Measurements from ENCODE around the gene IVD. TPM values are rescaled to one million over a fixed set of nuclear protein-coding genes. Genes with fewer than 3 reads are reported as not detected.

Gene IVD
- total and polyA plus RNA-seq, 10 donors = 25.1 to 93.9 (median 59.6) TPM

- H3K36me3 ChIP-seq = peaks cover 0 to 5% (median 0%) of the 10 kb centered on the region in 6 donors
- H3K9me3 ChIP-seq = no peaks in the 10 kb centered on the region
- no peaks in the 10 kb centered on the region for H3K27me3 ChIP-seq (replicated peaks in 1 of 7)
- H3K4me3 ChIP-seq = peak overlapping the region in 4 of 8 donors; percentile 47 to 76 (median 52)
- DNase-seq = peak; percentile 78
- intact Hi-C loops (cut with DNase I; ENCODE audit: low total_unique reads) = loop anchor here (10.0 kb wide), 1 partner anchor 48 kb away; no protein-coding TSS in a partner anchor
- H3K27ac ChIP-seq = peak overlapping the region in 5 of 8 donors; percentile 75 to 87 (median 80)
- WGBS, 5 donors = 92 to 96% (median 95%) methylated on average over 12 to 14 of the region's 14 CpGs
- no peak for TF ChIP-seq POLR2AphosphoS5 (IDR thresholded peaks at IDR 0.05)
- TF ChIP-seq POLR2A (IDR thresholded peaks at IDR 0.05) = no peak
- TF ChIP-seq CTCF (IDR thresholded peaks at IDR 0.05 in 8 of 11, conservative IDR thresholded peaks at IDR 0.05 in 3 of 11) = no peak
- peaks cover 10 to 33% (median 21%) of the 10 kb centered on the region in 6 donors for H3K4me1 ChIP-seq
Observed at GRCh38 chr15:40366457-40367370, 38.9 kb upstream of the IVD start.

DNA sequence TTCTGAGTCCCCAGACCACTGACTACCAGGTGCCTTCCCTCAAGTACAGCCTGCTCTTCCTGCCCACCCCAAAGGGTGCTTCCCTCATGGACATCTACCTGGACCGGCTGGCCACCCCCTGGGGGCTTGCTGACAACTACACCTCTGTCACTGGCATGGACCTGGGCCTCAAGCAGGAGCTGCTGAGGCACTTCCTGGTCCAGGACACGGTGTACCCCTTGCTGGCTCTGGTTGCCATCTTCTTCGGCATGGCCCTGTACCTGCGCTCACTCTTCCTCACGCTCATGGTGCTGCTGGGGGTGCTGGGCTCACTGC is 38.3 kb upstream of the IVD start:
- Histone ChIP-seq H3K4me3 (peak overlapping the region in 7 of 8 donors; percentile 40 to 76 (median 51)), H3K36me3 (peaks cover 0 to 5% (median 0%) of the 10 kb centered on the region in 6 donors), H3K4me1 (peaks cover 10 to 38% (median 24%) of the 10 kb centered on the region in 6 donors), H3K27ac (peak overlapping the region in 7 of 8 donors; percentile 58 to 87 (median 75)), H3K9me3 (no peaks in the 10 kb centered on the region), H3K27me3 (replicated peaks in 1 of 7) (no peaks in the 10 kb centered on the region)
- 59 to 70% (median 61%) methylated on average over 5 of the region's 5 CpGs for WGBS, 5 donors
- no peak for DNase-seq
- intact Hi-C loops (cut with DNase I; ENCODE audit: low total_unique reads) = loop anchor here (10.0 kb wide), 1 partner anchor 47 kb away; no protein-coding TSS in a partner anchor
- no peak for TF ChIP-seq POLR2A (IDR thresholded peaks at IDR 0.05)
- no peak for TF ChIP-seq CTCF (IDR thresholded peaks at IDR 0.05 in 8 of 11, conservative IDR thresholded peaks at IDR 0.05 in 3 of 11)
- TF ChIP-seq POLR2AphosphoS5 (IDR thresholded peaks at IDR 0.05) = no peak

GRCh38 chr15:40367686-40368611 is 37.6 kb upstream of the IVD start:
- no peaks in the 10 kb centered on the region for H3K36me3 ChIP-seq
- intact Hi-C loops (cut with DNase I; ENCODE audit: low total_unique reads) = loop anchor here (10.0 kb wide), 1 partner anchor 47 kb away; no protein-coding TSS in a partner anchor
- H3K9me3 ChIP-seq = no peaks in the 10 kb centered on the region
- H3K27ac ChIP-seq = peak overlapping the region in 7 of 8 donors; percentile 58 to 87 (median 75)
- DNase-seq = peak; percentile 98
- H3K4me1 ChIP-seq = peaks cover 12 to 44% (median 27%) of the 10 kb centered on the region in 6 donors
- H3K4me3 ChIP-seq = peak overlapping the region; percentile 4 to 76 (median 49)
- no peaks in the 10 kb centered on the region for H3K27me3 ChIP-seq (replicated peaks in 1 of 7)
- 9 to 32% (median 10%) methylated on average over 9 to 91 of the region's 91 CpGs for WGBS, 5 donors
- peak; percentile 63 to 85 (median 74) for TF ChIP-seq POLR2AphosphoS5 (IDR thresholded peaks at IDR 0.05)
- no peak for TF ChIP-seq POLR2A (IDR thresholded peaks at IDR 0.05)
- peak; percentile 75 to 98 (median 94) for TF ChIP-seq CTCF (IDR thresholded peaks at IDR 0.05 in 8 of 11, conservative IDR thresholded peaks at IDR 0.05 in 3 of 11)

Measured in spleen (tissue), 11 donors.